MCF 10A (cell line): ENCODE results near the gene NANP. TPM values are rescaled to one million over a fixed set of nuclear protein-coding genes. Genes with fewer than 3 reads are reported as not detected.
"Not testable (repeated sequence)": the region's sequence is repeated elsewhere in the genome, so short reads cannot be mapped to it uniquely, and the experiment has no call there.

Experiments used
- BruUV-seq: library from RNA; stranded (reverse); fragments of 400-500 nt; replicated peaks from 2 replicates; lab custom pipeline; 2021; lab: Mats Ljungman, UMichigan
- CTCF ChIA-PET: fragments of 300-600 bp; sonication (Branson Sonifier 250); formaldehyde crosslinking; extraction: SDS; loops from one replicate; lab custom pipeline; 2021; ENCODE audit warnings: antibody characterized with exemption, inconsistent platforms; lab: Yijun Ruan, JAX
- POLR2A ChIA-PET: fragments of 300-600, 350-650 bp; sonication (Branson Sonifier 250); formaldehyde crosslinking; extraction: SDS; loops from one replicate; lab custom pipeline; 2020; ENCODE audit warnings: antibody characterized with exemption, inconsistent platforms; lab: Yijun Ruan, JAX
- DNase-seq: peaks from one replicate; pipeline ENCODE4 v3.0.0-alpha.2; 2018; ENCODE audit not compliant: unreplicated experiment
- H3K27ac Mint-ChIP-seq: one replicate; pipeline ENCODE4 v1.8.0; 2022; ENCODE audit warnings: mild to moderate bottlenecking, low read depth, mixed read lengths; ENCODE audit not compliant: unreplicated experiment
- H3K27me3 Mint-ChIP-seq: one replicate; pipeline ENCODE4 v1.8.0; 2022; ENCODE audit warnings: mixed read lengths; ENCODE audit not compliant: insufficient read depth, unreplicated experiment
- H3K36me3 Mint-ChIP-seq: one replicate; pipeline ENCODE4 v1.8.0; 2022; ENCODE audit warnings: mild to moderate bottlenecking, moderate library complexity, mixed read lengths; ENCODE audit not compliant: insufficient read depth, unreplicated experiment
- H3K4me1 Mint-ChIP-seq: one replicate; pipeline ENCODE4 v1.8.0; 2022; ENCODE audit warnings: mixed read lengths; ENCODE audit not compliant: insufficient read depth, unreplicated experiment
- H3K4me3 Mint-ChIP-seq: one replicate; pipeline ENCODE4 v1.8.0; 2022; ENCODE audit warnings: mild to moderate bottlenecking, moderate library complexity, mixed read lengths; ENCODE audit not compliant: unreplicated experiment
- H3K9me3 Mint-ChIP-seq: one replicate; pipeline ENCODE4 v1.8.0; 2022; ENCODE audit warnings: mixed read lengths; ENCODE audit not compliant: unreplicated experiment
- CTCF ChIP-seq: fragments of 200-600 bp; IDR thresholded peaks from one replicate; pipeline ENCODE4 v1.8.0; 2022; ENCODE audit warnings: antibody characterized with exemption, mild to moderate bottlenecking; ENCODE audit not compliant: unreplicated experiment
- intact Hi-C: fragments of 100-400 bp; cut with micrococcal nuclease; formaldehyde crosslinking; loops from 2 replicates; pipeline ENCODE4 v1.14.1; 2022
- total RNA-seq: library from RNA; stranded (reverse); gene quantifications from 2 replicates; pipeline ENCODE4 v1.2.3, GENCODE V29; 2022

Gene NANP
- total RNA-seq, 1 experiment from 2014 or later: 5.7 TPM

GRCh38 chr20:25644814-25645213, 21.0 kb upstream of the NANP start:
- no peak for DNase-seq
- Mint-ChIP-seq H3K27me3 (no peaks in the 10 kb centered on the region), H3K9me3 (peaks cover 7% of the 10 kb centered on the region), H3K27ac (no peak overlapping the region), H3K36me3 (peaks cover 27% of the 10 kb centered on the region), H3K4me3 (no peak overlapping the region), H3K4me1 (no peaks in the 10 kb centered on the region)
- intact Hi-C loops: no loop called here
- ChIA-PET CTCF (interaction anchor here (1.2 to 1.5 kb wide), 2 partner anchors 9 kb away, joined by 3 read pairs; no protein-coding TSS in a partner anchor), POLR2A (interaction anchor here (0.6 kb wide), 1 partner anchor 29 kb away, joined by 3 read pairs; no protein-coding TSS in a partner anchor)
- BruUV-seq: no TSS peak
- TF ChIP-seq CTCF: no peak

GRCh38 chr20:25643716-25644115, 19.9 kb upstream of the NANP start:
- TF ChIP-seq CTCF: no peak
- no peak for DNase-seq
- POLR2A ChIA-PET: no interaction called here
- Mint-ChIP-seq H3K36me3 (peaks cover 25% of the 10 kb centered on the region), H3K9me3 (peaks cover 7% of the 10 kb centered on the region), H3K4me1 (no peaks in the 10 kb centered on the region), H3K4me3 (no peak overlapping the region), H3K27ac (no peak overlapping the region), H3K27me3 (no peaks in the 10 kb centered on the region)
- BruUV-seq: no TSS peak
- intact Hi-C loops: no loop called here
- CTCF ChIA-PET: interaction anchor here (0.7 to 1.5 kb wide), 5 partner anchors 8 to 713 kb away, joined by 3 to 5 read pairs (median 3); no protein-coding TSS in a partner anchor

GRCh38 chr20:25637247-25637646, 13.4 kb upstream of the NANP start:
- Mint-ChIP-seq H3K4me1 (peaks cover 10% of the 10 kb centered on the region), H3K27ac (no peak overlapping the region), H3K36me3 (peaks cover 38% of the 10 kb centered on the region), H3K27me3 (no peaks in the 10 kb centered on the region), H3K9me3 (no peaks in the 10 kb centered on the region), H3K4me3 (no peak overlapping the region)
- ChIA-PET CTCF (interaction anchor here (0.5 to 1.2 kb wide), 2 partner anchors 15 kb away, joined by 3 to 4 read pairs; no protein-coding TSS in a partner anchor), POLR2A (interaction anchor here (0.8 to 1.0 kb wide), 2 partner anchors 13 to 59 kb away, joined by 4 read pairs; partner anchors contain the start of gene ZNF337)
- no peak for TF ChIP-seq CTCF
- no TSS peak for BruUV-seq
- no peak for DNase-seq
- intact Hi-C loops: no loop called here

- ChIA-PET POLR2A (interaction anchor here (0.6 to 2.1 kb wide), 7 partner anchors 8 to 226 kb away, joined by 3 to 9 read pairs (median 5); partner anchors contain the start of genes GINS1 and ZNF337), CTCF (interaction anchor here (0.8 to 1.2 kb wide), 2 partner anchors 14 to 41 kb away, joined by 3 read pairs; no protein-coding TSS in a partner anchor)
- Mint-ChIP-seq H3K27ac (peak overlapping the region; percentile 2), H3K4me3 (no peak overlapping the region), H3K4me1 (peaks cover 16% of the 10 kb centered on the region), H3K9me3 (no peaks in the 10 kb centered on the region), H3K36me3 (peaks cover 33% of the 10 kb centered on the region), H3K27me3 (no peaks in the 10 kb centered on the region)
- intact Hi-C loops: no loop called here
- no TSS peak for BruUV-seq
- TF ChIP-seq CTCF: no peak
- peak; percentile 47 for DNase-seq
Observed at GRCh38 chr20:25632940-25633790, 9.4 kb upstream of the NANP start.

- intact Hi-C loops, DNase-seq, H3K9me3 Mint-ChIP-seq, CTCF ChIA-PET, H3K4me3 Mint-ChIP-seq, H3K27me3 Mint-ChIP-seq, BruUV-seq, POLR2A ChIA-PET, H3K27ac Mint-ChIP-seq: not testable (repeated sequence)
- Mint-ChIP-seq H3K4me1 (peaks cover 16% of the 10 kb centered on the region), H3K36me3 (peaks cover 23% of the 10 kb centered on the region)
Observed at GRCh38 chr20:25630615-25631014, 6.8 kb upstream of the NANP start.
